Pericardium fibroblast (primary cell): Measurements from ENCODE around the gene RNF5. TPM values are rescaled to one million over a fixed set of nuclear protein-coding genes. Genes with fewer than 3 reads are reported as not detected.

Experiments used
- total RNA-seq: library from RNA; depleted of rRNA; stranded (reverse); fragments of >200 nt; gene quantifications from 2 replicates; pipeline ENCODE4 v1.2.3, GENCODE V29; 2015

The RNF5 gene, protein sequence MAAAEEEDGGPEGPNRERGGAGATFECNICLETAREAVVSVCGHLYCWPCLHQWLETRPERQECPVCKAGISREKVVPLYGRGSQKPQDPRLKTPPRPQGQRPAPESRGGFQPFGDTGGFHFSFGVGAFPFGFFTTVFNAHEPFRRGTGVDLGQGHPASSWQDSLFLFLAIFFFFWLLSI
- 23.2 and 53.2 TPM in 2 replicates for total RNA-seq

GRCh38 chr6:32177788-32178546 is at the start of gene RNF5:
RNF5 (plus strand) TSS chr6:32178405; CDS start chr6:32178512, 107 bp downstream.

DNA sequence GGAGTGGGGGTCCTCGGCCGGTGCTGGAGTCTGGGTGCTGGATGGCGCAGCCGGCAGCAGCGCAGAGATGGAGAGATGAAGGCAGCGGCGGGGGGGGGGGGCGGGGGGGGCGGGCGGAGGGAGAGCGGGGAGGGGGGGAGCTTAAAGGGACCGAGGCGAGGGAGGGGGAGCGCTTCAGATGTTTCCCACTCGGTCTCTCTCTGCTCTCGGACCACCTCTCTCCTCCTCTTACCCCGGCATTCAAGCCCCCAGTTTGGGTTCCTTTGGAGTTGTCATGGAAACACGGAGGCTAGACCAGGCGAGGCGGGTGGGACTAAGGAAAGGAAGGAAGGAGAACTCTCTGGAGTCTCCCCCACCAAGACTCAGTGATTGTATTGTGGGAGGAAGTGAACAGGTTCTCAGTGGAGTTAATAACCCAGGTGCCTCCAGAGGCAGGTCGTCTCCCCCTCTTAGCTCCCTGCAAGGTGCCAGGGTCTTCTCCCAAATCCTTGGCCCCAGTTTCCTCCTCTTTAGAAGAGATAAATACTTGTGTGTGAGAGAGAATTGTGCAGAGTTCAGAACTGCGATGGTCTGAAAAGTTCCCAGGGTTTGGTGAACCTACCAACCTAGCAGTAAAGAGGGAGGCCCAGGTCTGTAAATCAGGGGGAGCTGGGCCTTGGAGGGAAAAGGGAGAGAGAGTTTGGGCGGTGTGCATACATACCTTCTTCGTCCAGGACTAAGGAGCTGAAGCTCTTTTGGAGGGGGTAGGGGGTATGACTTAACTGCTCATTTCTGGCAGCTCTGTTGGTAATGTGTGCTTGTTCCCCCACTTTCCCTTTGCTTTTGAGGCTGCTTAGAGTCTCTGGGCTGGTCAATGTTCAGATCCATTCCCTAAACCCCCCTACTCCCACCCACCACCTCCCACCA is 26.1 kb upstream of the RNF5 start, which contains the start of gene PRRT1:
Gene PRRT1, minus strand, starts transcription at position 77 of the 906 bp plus-strand sequence. CDS start 112 bp downstream, outside the sequence.

GRCh38 chr6:32153564-32154513 is 24.4 kb upstream of the RNF5 start, which contains the start of gene PPT2:
PPT2 (plus strand) TSS chr6:32154141; CDS start chr6:32154595, 454 bp downstream.

DNA sequence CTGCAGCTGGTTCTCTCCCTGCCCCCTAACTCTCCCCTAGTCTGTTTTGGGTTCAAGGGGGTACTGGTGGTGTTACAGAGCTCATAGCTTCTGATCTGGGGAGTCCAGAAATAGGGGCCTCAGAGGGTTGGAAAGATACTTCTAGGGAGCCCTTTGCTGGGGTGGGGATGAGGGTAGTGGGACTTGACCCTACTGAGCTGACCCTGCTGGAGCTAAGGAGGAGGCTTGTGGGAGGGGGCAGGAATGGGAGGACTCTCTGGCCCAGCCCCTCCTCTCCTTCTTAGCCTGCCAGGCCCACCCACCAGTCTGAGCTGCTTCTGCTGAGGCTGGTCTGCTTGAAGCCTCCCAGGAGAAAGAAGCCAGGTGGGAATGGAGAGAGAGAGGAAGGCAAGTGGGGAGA is 13.9 kb upstream of the RNF5 start, which contains the start of gene EGFL8:
Gene EGFL8, plus strand, starts transcription at position 301 of the 400 bp plus-strand sequence. CDS start 1,571 bp downstream, outside the sequence.

DNA sequence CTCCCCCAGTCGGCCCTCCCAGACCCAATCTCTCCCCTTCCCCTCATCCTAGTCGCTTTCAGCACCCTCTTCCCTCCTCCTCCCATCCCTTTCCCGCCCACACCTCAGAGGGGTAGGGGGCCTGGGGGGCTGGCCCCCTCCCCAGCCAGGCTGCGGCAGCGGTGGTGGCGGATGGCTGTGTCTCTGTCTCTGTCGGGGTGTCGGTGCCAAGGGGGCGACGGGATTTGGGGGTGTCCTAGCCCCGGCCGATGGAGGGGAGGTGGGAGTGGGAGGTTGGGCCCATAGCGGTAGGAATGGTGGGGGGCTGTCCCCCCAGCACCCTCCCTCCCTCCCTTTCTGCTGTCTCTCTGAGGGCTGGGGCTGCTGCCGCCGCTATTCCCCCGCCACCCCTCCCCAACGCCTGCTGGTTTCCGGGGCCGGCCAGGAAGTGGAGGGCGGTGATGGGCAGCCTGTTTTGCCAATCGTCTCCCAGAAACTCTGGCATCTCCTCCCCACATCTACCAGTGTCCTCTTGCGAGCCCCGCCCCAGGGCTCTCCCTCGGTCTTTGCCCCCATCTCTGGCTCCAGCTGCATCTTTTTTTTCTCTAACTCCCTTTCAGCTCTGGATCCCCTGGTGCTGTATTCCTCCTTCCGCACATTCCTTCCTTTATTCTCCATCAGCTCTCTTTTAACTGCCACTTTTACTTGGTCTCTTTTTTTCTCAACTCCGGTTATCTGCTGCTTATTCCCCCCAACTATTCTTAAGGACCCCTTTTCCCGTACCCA is 2.3 kb upstream of the RNF5 start, which contains the start of gene AGPAT1:
Gene AGPAT1, minus strand, starts transcription at position 374 of the 765 bp plus-strand sequence. CDS start 4,588 bp downstream, outside the sequence.

GRCh38 chr6:32184084-32184640 is 6.0 kb downstream of the RNF5 start, which contains the start of gene AGER:
AGER (minus strand) TSS chr6:32184253; CDS start chr6:32184222, 31 bp downstream.

DNA sequence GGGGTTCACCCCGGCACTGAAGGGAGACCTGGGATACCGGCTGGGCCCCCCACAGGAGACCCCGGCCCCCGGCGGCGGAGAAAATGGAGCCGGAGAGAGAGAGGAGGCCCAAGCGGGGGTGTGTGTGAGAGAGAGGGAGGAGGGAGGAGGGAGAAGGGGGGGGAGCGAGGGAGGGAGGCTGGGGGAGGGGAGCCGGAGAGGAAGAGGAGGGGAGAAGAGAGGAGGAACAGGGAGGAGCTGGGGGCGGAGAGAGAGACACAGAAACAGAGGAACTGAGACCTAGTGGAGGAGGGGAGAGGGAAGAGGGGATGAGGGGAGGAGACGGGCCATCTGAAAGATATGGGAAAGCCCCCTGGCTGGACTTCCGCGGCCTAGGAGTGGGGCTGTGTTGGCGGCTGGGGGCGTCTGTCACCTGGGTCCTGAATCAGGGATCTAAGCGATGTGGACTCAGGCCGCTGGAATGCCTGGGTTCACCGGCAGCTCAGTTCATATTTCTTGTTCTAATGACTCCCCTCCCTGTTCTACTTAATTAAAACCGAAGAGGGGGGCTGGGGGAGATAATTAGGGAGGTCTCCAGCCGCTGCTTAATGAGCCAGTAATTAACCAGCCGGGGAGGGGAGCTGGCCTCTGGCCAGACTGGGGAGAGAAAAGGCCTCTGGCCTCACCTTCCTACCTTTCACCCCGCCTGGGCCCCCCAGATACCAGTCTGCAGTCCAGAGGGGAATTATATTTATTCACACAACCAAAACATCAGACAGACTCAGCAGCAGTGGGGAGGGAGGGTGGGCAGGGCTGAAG is 12.0 kb downstream of the RNF5 start, which contains the start of gene PBX2:
Gene PBX2, minus strand, starts transcription at position 149 of the 798 bp plus-strand sequence. CDS start 287 bp downstream, outside the sequence.

GRCh38 chr6:32192608-32193039 is 14.4 kb downstream of the RNF5 start, which contains the start of gene GPSM3:
GPSM3 (minus strand) TSS chr6:32192643; CDS start chr6:32192513, 130 bp downstream.

DNA sequence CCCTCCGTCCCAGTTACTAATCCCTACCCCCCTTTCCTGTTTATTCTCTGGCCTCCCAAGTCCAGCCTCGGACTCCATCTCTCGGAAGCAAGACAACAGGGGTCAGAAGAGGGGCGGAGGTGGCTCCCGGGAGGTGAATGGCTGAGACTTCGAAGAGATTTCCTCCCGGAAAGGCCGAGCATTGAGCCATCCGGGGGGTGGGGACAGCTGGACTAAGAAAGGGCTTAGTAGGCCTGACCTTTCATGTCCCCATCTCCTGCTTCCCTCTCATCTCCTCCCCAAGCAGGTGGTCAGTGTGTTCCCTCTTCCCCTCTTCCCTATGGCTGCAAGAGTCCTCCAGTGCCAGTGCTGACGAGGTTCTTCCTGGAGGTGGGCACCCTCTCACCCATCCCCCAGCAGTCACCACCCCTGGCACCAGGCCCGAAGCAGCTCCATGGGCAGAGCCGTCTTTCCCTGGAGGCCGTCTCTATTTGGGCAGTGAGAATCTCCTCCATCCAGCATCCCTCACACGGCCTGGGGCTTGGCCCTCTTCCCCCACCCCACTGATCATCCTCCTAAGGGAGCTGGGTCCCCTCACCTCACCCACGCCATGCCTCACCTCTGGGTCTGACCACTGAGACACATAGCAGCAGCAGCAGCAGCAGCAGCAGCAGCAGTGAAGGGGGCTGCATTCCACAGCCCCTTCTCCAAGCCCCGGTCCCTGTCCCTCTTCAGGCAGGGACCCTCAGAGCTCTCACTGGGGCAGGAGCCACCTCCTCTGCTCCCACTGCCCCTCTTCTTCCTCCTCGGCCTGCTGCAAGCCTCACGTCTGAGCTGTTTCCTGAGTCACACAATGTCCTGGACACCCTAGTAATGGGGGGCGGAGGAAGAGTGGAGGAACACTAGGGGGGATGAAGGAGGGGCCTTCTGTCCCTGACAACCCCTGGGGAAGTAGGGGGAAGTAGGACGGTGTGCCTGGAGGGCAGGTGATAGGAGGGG is 45.3 kb downstream of the RNF5 start, which contains the start of gene NOTCH4:
Gene NOTCH4, minus strand, starts transcription at position 810 of the 978 bp plus-strand sequence. Its CDS starts 139 bp downstream, at position 671.

Other genes starting within 250 kb of the RNF5 start
- gene CFB, start 232.3 kb upstream of the RNF5 start, total RNA-seq, result 11.4 and 11.6 TPM in 2 replicates
- 73.6 and 83.6 TPM in 2 replicates for gene NELFE, start 219.4 kb upstream of the RNF5 start, total RNA-seq
- 34.1 and 37.6 TPM in 2 replicates for gene SKIC2, start 219.2 kb upstream of the RNF5 start, total RNA-seq
- 13.5 and 15.4 TPM in 2 replicates for gene DXO, start 206.3 kb upstream of the RNF5 start, total RNA-seq
- gene C4A, start 196.3 kb upstream of the RNF5 start, total RNA-seq, result 6.9 and 30.7 TPM in 2 replicates
- 14.6 and 48.8 TPM in 2 replicates for gene C4B, start 163.6 kb upstream of the RNF5 start, total RNA-seq
- gene CYP21A2, start 140.0 kb upstream of the RNF5 start, total RNA-seq, result 0.23 and 1.3 TPM in 2 replicates
- 108 and 240 TPM in 2 replicates for gene TNXB, start 69.1 kb upstream of the RNF5 start, total RNA-seq
- 17.6 and 17.9 TPM in 2 replicates for gene ATF6B, start 50.2 kb upstream of the RNF5 start, total RNA-seq
- gene FKBPL, start 48.1 kb upstream of the RNF5 start, total RNA-seq, result 2.1 and 3.4 TPM in 2 replicates
- gene PRRT1, start 26.5 kb upstream of the RNF5 start, total RNA-seq, result 0.47 and 0.85 TPM in 2 replicates
- gene PPT2, start 24.3 kb upstream of the RNF5 start, total RNA-seq, result 12.1 and 16.1 TPM in 2 replicates
- 1.6 and 3.7 TPM in 2 replicates for gene EGFL8, start 13.8 kb upstream of the RNF5 start, total RNA-seq
- 65.4 and 84.0 TPM in 2 replicates for gene AGPAT1, start 2.3 kb upstream of the RNF5 start, total RNA-seq
- gene AGER, start 5.8 kb downstream of the RNF5 start, total RNA-seq, result 0.43 and 0.82 TPM in 2 replicates
- gene PBX2, start 11.8 kb downstream of the RNF5 start, total RNA-seq, result 33.6 and 45.0 TPM in 2 replicates
- 0.26 and 4.9 TPM in 2 replicates for gene GPSM3, start 14.2 kb downstream of the RNF5 start, total RNA-seq
- 0.70 and 1.4 TPM in 2 replicates for gene NOTCH4, start 45.7 kb downstream of the RNF5 start, total RNA-seq
- not detected in 2 replicates for gene TSBP1, start 193.5 kb downstream of the RNF5 start, total RNA-seq
- gene BTNL2, start 228.8 kb downstream of the RNF5 start, total RNA-seq, result not detected in 2 replicates